Lower lobe of right lung (tissue), 2 donors: ENCODE measurements around the gene DHX8. TPM values are rescaled to one million over a fixed set of nuclear protein-coding genes. Genes with fewer than 3 reads are reported as not detected.
"Not testable (repeated sequence)": the region's sequence is repeated elsewhere in the genome, so short reads cannot be mapped to it uniquely, and the experiment has no call there.

ENCODE experiments used
- ATAC-seq, 2 donors: fragments of 200-7000 bp; cut with Tn5 transposase; one replicate each; pipeline ENCODE4 v1.9.1; 2020 to 2022; ENCODE audit warnings: mild to moderate bottlenecking in 2 of 2, moderate library complexity in 2 of 2
- DNase-seq: peaks from one replicate; pipeline ENCODE4 v3.0.0-alpha.2; 2020
- H3K27ac ChIP-seq: fragments of 200-600 bp; one replicate; pipeline ENCODE4 v1.8.0; 2022
- H3K27me3 ChIP-seq: fragments of 200-600 bp; one replicate; pipeline ENCODE4 v1.8.0; 2022; ENCODE audit warnings: low read depth
- H3K36me3 ChIP-seq: fragments of 200-600 bp; one replicate; pipeline ENCODE4 v1.8.0; 2022; ENCODE audit warnings: mild to moderate bottlenecking
- H3K4me1 ChIP-seq: fragments of 200-600 bp; one replicate; pipeline ENCODE4 v1.8.0; 2022
- H3K4me3 ChIP-seq: fragments of 200-600 bp; one replicate; pipeline ENCODE4 v1.8.0; 2022; ENCODE audit warnings: mild to moderate bottlenecking
- H3K9me3 ChIP-seq: fragments of 200-600 bp; one replicate; pipeline ENCODE4 v1.8.0; 2022
- CTCF ChIP-seq: fragments of 200-600 bp; IDR thresholded peaks from one replicate; pipeline ENCODE4 v1.8.0; 2022; ENCODE audit warnings: antibody characterized with exemption, mild to moderate bottlenecking
- intact Hi-C: fragments of 100-400 bp; cut with DNase I; formaldehyde crosslinking; loops from one replicate; pipeline ENCODE4 v1.11.0; 2022
- total RNA-seq: library from RNA; stranded (reverse); fragmentation: NEBNext Ultra II Directional; extraction: Animal tissue kit (Norgen Biotek cat#: 25700); gene quantifications from one replicate; pipeline ENCODE4 v1.2.1, GENCODE V29; 2021
- donor health status: DM: no; HTN: yes; CAD: no; lungs with severe emphysema.

Gene DHX8
- total RNA-seq, 1 donor from 2014 or later = 56.7 TPM

GRCh38 chr17:43469145-43469544 is 14.6 kb upstream of the DHX8 start:
- Histone ChIP-seq H3K4me1 (peaks cover 24% of the 10 kb centered on the region), H3K9me3 (no peaks in the 10 kb centered on the region), H3K36me3 (no peaks in the 10 kb centered on the region), H3K4me3 (no peak overlapping the region), H3K27me3 (no peaks in the 10 kb centered on the region), H3K27ac (peak overlapping the region; percentile 27)
- intact Hi-C loops = loop anchor here (10.0 kb wide), 1 partner anchor 54 kb away; no protein-coding TSS in a partner anchor
- TF ChIP-seq CTCF = no peak
- ATAC-seq = peak in 1 of 2 donors; percentile 55
- DNase-seq = no peak

- intact Hi-C loops = no loop called here
- no peak overlapping the region for H3K4me3 ChIP-seq
- ATAC-seq (no peak), DNase-seq (no peak)
- no peak overlapping the region for H3K27ac ChIP-seq
- H3K36me3 ChIP-seq = no peaks in the 10 kb centered on the region
- TF ChIP-seq CTCF = no peak
- no peaks in the 10 kb centered on the region for H3K27me3 ChIP-seq
- H3K9me3 ChIP-seq = no peaks in the 10 kb centered on the region
- H3K4me1 ChIP-seq = peaks cover 16% of the 10 kb centered on the region
Observed at GRCh38 chr17:43471585-43472160, 12.1 kb upstream of the DHX8 start.

GRCh38 chr17:43475494-43476089 is 8.2 kb upstream of the DHX8 start:
- intact Hi-C loops = no loop called here
- Histone ChIP-seq H3K9me3 (no peaks in the 10 kb centered on the region), H3K27me3 (no peaks in the 10 kb centered on the region), H3K36me3 (no peaks in the 10 kb centered on the region), H3K4me1 (no peaks in the 10 kb centered on the region), H3K4me3 (no peak overlapping the region), H3K27ac (no peak overlapping the region)
- TF ChIP-seq CTCF = no peak
- ATAC-seq = no peak
- DNase-seq = no peak

- H3K4me1 ChIP-seq, intact Hi-C loops, H3K27me3 ChIP-seq, H3K9me3 ChIP-seq, DNase-seq, H3K4me3 ChIP-seq, ATAC-seq, H3K36me3 ChIP-seq, H3K27ac ChIP-seq: not testable (repeated sequence)
Observed at GRCh38 chr17:43476306-43476705, 7.5 kb upstream of the DHX8 start.

GRCh38 chr17:43477832-43478634 is 5.7 kb upstream of the DHX8 start:
- no peak overlapping the region for H3K27ac ChIP-seq
- TF ChIP-seq CTCF = no peak
- intact Hi-C loops = no loop called here
- no peaks in the 10 kb centered on the region for H3K9me3 ChIP-seq
- no peaks in the 10 kb centered on the region for H3K36me3 ChIP-seq
- H3K4me3 ChIP-seq = no peak overlapping the region
- H3K4me1 ChIP-seq = peaks cover 3% of the 10 kb centered on the region
- DNase-seq (no peak), ATAC-seq (no peak)
- H3K27me3 ChIP-seq = no peaks in the 10 kb centered on the region

- H3K27me3 ChIP-seq = no peaks in the 10 kb centered on the region
- TF ChIP-seq CTCF = no peak
- no peaks in the 10 kb centered on the region for H3K9me3 ChIP-seq
- ATAC-seq (no peak), DNase-seq (no peak)
- intact Hi-C loops = no loop called here
- no peak overlapping the region for H3K4me3 ChIP-seq
- H3K27ac ChIP-seq = no peak overlapping the region
- peaks cover 13% of the 10 kb centered on the region for H3K4me1 ChIP-seq
- H3K36me3 ChIP-seq = no peaks in the 10 kb centered on the region
Observed at GRCh38 chr17:43479948-43480347, 3.8 kb upstream of the DHX8 start.
